H9 (cell line): ENCODE results near the gene ASMTL. TPM values are rescaled to one million over a fixed set of nuclear protein-coding genes. Genes with fewer than 3 reads are reported as not detected.
A peak's percentile ranks its signal among the peaks of the same experiment; 100 is the strongest.

Experiments used
- DNase-seq: peaks from one replicate; pipeline ENCODE4 v3.0.0-alpha.2; 2017
- H2AFZ ChIP-seq: one replicate; pipeline ENCODE4 v1.6.1; 2013; ENCODE audit warnings: mild to moderate bottlenecking, low read length, control low read depth, moderate library complexity
- H2AK5ac ChIP-seq: 2 replicates; pipeline ENCODE4 v1.6.1; 2013; ENCODE audit warnings: low read length, control low read depth, mixed read lengths; ENCODE audit not compliant: insufficient read length
- H2BK120ac ChIP-seq: one replicate; pipeline ENCODE4 v1.6.1; 2013; ENCODE audit warnings: low read depth, mild to moderate bottlenecking, low read length, control low read depth, inconsistent platforms; ENCODE audit not compliant: poor library complexity, severe bottlenecking
- H2BK12ac ChIP-seq: 2 replicates; pipeline ENCODE4 v1.6.1; 2013; ENCODE audit warnings: low read length, control low read depth, mixed read lengths, low read depth; ENCODE audit not compliant: insufficient read length
- H2BK15ac ChIP-seq: 2 replicates; pipeline ENCODE4 v1.6.1; 2013; ENCODE audit warnings: low read depth, low read length, control low read depth
- H2BK20ac ChIP-seq: one replicate; pipeline ENCODE4 v1.6.1; 2013; ENCODE audit warnings: low read depth, mild to moderate bottlenecking, low read length, control low read depth, inconsistent platforms; ENCODE audit not compliant: poor library complexity, severe bottlenecking
- H2BK5ac ChIP-seq: 2 replicates; pipeline ENCODE4 v1.6.1; 2013; ENCODE audit warnings: low read length, control low read depth, mixed read lengths; ENCODE audit not compliant: insufficient read length
- H3K14ac ChIP-seq: 2 replicates; pipeline ENCODE4 v1.6.1; 2013; ENCODE audit warnings: low read length, control low read depth; ENCODE audit not compliant: insufficient read depth
- H3K18ac ChIP-seq: 2 replicates; pipeline ENCODE4 v1.6.1; 2013; ENCODE audit warnings: low read depth, mild to moderate bottlenecking, mixed read lengths, low read length, control low read depth; ENCODE audit not compliant: insufficient read length
- H3K23ac ChIP-seq: 2 replicates; pipeline ENCODE4 v1.6.1; 2013; ENCODE audit warnings: low read length, control low read depth, mixed read lengths, low read depth; ENCODE audit not compliant: insufficient read length
- H3K23me2 ChIP-seq: 2 replicates; pipeline ENCODE4 v1.6.1; 2013; ENCODE audit warnings: low read depth, mild to moderate bottlenecking, mixed read lengths, low read length, control low read depth; ENCODE audit not compliant: insufficient read length, poor library complexity, severe bottlenecking
- H3K27ac ChIP-seq: 2 replicates; pipeline ENCODE4 v1.5.1; 2013; ENCODE audit warnings: low read length, control low read depth, mixed read lengths, low read depth; ENCODE audit not compliant: insufficient read length
- H3K27me3 ChIP-seq: 2 replicates; pipeline ENCODE4 v1.6.1; 2013; ENCODE audit warnings: low read length, control low read depth, inconsistent platforms; ENCODE audit not compliant: insufficient read depth
- H3K4ac ChIP-seq: 2 replicates; pipeline ENCODE4 v1.6.1; 2013; ENCODE audit warnings: low read depth, mild to moderate bottlenecking, control low read depth, inconsistent platforms, low read length, moderate library complexity
- H3K4me1 ChIP-seq: 2 replicates; pipeline ENCODE4 v1.6.1; 2013; ENCODE audit warnings: low read length, control low read depth, inconsistent platforms; ENCODE audit not compliant: insufficient read depth
- H3K4me2 ChIP-seq: 2 replicates; pipeline ENCODE4 v1.6.1; 2013; ENCODE audit warnings: low read length, control low read depth, mixed read lengths; ENCODE audit not compliant: insufficient read length, insufficient read depth
- H3K56ac ChIP-seq: 2 replicates; pipeline ENCODE4 v1.6.1; 2013; ENCODE audit warnings: low read depth, mild to moderate bottlenecking, mixed read lengths, low read length, control low read depth; ENCODE audit not compliant: insufficient read length
- H3K79me1 ChIP-seq: 2 replicates; pipeline ENCODE4 v1.6.1; 2013; ENCODE audit warnings: low read depth, mild to moderate bottlenecking, moderate library complexity, low read length, control low read depth, inconsistent platforms; ENCODE audit not compliant: insufficient read depth, poor library complexity, severe bottlenecking
- H3K79me2 ChIP-seq: 2 replicates; pipeline ENCODE4 v1.6.1; 2013; ENCODE audit warnings: low read length, control low read depth, inconsistent platforms; ENCODE audit not compliant: insufficient read depth
- H3K9ac ChIP-seq: 2 replicates; pipeline ENCODE4 v1.6.1; 2013; ENCODE audit warnings: low read length, control low read depth, mixed read lengths; ENCODE audit not compliant: insufficient read length; ENCODE audit errors: extremely low read depth
- H3K9me3 ChIP-seq: one replicate; pipeline ENCODE4 v1.6.1; 2013; ENCODE audit warnings: low read depth, low read length, inconsistent platforms; ENCODE audit not compliant: control insufficient read depth
- H3T11ph ChIP-seq: one replicate; pipeline ENCODE4 v1.6.1; 2013; ENCODE audit warnings: mild to moderate bottlenecking, low read length, control low read depth, inconsistent platforms
- H4K20me1 ChIP-seq: one replicate; pipeline ENCODE4 v1.6.1; 2013; ENCODE audit not compliant: control insufficient read depth, insufficient read length, insufficient read depth
- H4K5ac ChIP-seq: 2 replicates; pipeline ENCODE4 v1.6.1; 2013; ENCODE audit warnings: low read depth, mild to moderate bottlenecking, mixed read lengths, low read length, control low read depth; ENCODE audit not compliant: insufficient read length
- H4K8ac ChIP-seq: replicated peaks from 2 replicates; pipeline ENCODE4 v1.6.1; 2013; ENCODE audit warnings: low read length, control low read depth, mixed read lengths, low read depth; ENCODE audit not compliant: insufficient read length
- H4K91ac ChIP-seq: 2 replicates; pipeline ENCODE4 v1.6.1; 2013; ENCODE audit warnings: low read depth, mild to moderate bottlenecking, moderate library complexity, mixed read lengths, low read length, control low read depth; ENCODE audit not compliant: insufficient read length
- H3K27ac Mint-ChIP-seq, 3 experiments: 2 replicates in 2 of 3; 3 replicates in 1 of 3; pipeline ENCODE4 v1.8.0; 2020 to 2021; ENCODE audit warnings: mixed read lengths in 3 of 3, mild to moderate bottlenecking in 1 of 3, moderate library complexity in 1 of 3
- H3K27me3 Mint-ChIP-seq: 2 replicates; pipeline ENCODE4 v1.8.0; 2021; ENCODE audit warnings: low read depth, mild to moderate bottlenecking, moderate library complexity, mixed read lengths
- H3K36me3 Mint-ChIP-seq, 3 experiments: 2 replicates in 2 of 3; 3 replicates in 1 of 3; pipeline ENCODE4 v1.8.0; 2020 to 2021; ENCODE audit warnings: low read depth in 3 of 3, mixed read lengths in 3 of 3; ENCODE audit not compliant: insufficient read depth in 1 of 3
- H3K4me1 Mint-ChIP-seq, 2 experiments: 2 replicates each; pipeline ENCODE4 v1.8.0; 2020; ENCODE audit warnings: mixed read lengths in 2 of 2
- H3K4me3 Mint-ChIP-seq, 2 experiments: 2 replicates in 1 of 2; 3 replicates in 1 of 2; pipeline ENCODE4 v1.8.0; 2020 to 2021; ENCODE audit warnings: mild to moderate bottlenecking in 2 of 2, mixed read lengths in 2 of 2, moderate library complexity in 1 of 2
- H3K9me3 Mint-ChIP-seq, 2 experiments: 2 replicates in 1 of 2; 3 replicates in 1 of 2; pipeline ENCODE4 v1.8.0; 2020; ENCODE audit warnings: mild to moderate bottlenecking in 2 of 2, mixed read lengths in 2 of 2, moderate library complexity in 1 of 2
- WGBS: extraction: QIAGEN DNeasy Blood & Tissue Kit; methylation state at CpG from one replicate; pipeline ENCODE4 v1.1.7; 2013; ENCODE audit warnings: missing lambda C conversion rate, low lambda C conversion rate, mixed read lengths; ENCODE audit not compliant: insufficient read length; ENCODE audit errors: extremely low coverage; 5-methylcytosine and 5-hydroxymethylcytosine counted together
- total RNA-seq: library from RNA; stranded (reverse); gene quantifications from 2 replicates; pipeline ENCODE4 v1.2.1, GENCODE V29; 2021
- TF ChIP-seq, protein P1 (sequence below): fragments of 200-600 bp; sonication (generic); conservative IDR thresholded peaks from 3 replicates; pipeline ENCODE4 v1.8.0; 2021; ENCODE audit warnings: antibody characterized with exemption, mild to moderate bottlenecking

Gene ASMTL
- total RNA-seq, 1 experiment from 2014 or later, result 59.8 TPM

DNA sequence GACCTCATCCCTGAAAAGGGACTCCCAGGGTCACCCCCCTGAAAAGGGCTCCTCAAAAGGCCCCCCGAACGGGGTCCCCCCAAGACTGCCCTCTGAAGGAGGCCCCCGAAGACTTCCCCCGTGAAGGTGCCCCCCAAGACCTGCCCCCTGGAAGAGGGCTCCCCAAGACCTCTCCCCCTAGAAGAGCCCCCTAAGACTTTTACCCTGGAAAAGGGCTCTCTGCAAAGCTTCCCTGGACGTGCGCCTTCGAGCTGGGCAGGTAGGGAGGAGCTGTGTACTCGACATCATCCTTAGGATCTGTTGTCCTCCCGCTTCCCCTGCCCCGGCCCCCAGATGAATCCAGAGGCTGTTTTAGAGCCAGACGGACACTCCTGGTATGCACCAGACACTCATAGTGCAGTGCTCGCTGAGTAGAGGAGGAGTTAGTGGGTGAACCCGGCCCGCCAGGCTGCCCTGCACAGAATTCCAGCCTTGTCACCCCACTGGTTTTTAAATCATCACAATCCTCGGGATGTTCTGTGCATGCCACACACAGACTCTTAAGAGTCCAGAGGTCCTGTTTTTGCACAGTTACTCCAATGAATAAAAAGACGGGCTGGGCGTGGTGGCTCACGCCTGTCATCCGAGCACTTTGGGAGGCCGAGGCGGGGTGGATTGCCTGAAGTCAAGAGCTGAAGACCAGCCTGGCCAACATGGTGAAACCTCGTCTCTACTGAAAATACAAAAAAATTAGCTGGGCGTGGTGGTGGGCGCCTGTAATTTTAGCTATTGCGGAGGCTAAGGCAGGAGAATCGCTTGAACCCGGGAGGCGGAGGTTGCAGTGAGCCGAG, 55.1 kb downstream of the ASMTL start:
- no peaks in the 10 kb centered on the region for H3K9me3 ChIP-seq
- no peak overlapping the region for H3K18ac ChIP-seq
- peaks cover 8% of the 10 kb centered on the region for H3K79me1 ChIP-seq
- H3K9me3 Mint-ChIP-seq, result peaks cover 0 to 3% of the 10 kb centered on the region in 2 experiments; a peak in 1 of 5 replicates
- no peak overlapping the region for H3K56ac ChIP-seq
- H3T11ph ChIP-seq, result no peak overlapping the region
- peaks cover 19 to 59% (median 25%) of the 10 kb centered on the region in 3 experiments for H3K36me3 Mint-ChIP-seq
- H2BK20ac ChIP-seq, result no peak overlapping the region
- TF ChIP-seq, protein P1, sequence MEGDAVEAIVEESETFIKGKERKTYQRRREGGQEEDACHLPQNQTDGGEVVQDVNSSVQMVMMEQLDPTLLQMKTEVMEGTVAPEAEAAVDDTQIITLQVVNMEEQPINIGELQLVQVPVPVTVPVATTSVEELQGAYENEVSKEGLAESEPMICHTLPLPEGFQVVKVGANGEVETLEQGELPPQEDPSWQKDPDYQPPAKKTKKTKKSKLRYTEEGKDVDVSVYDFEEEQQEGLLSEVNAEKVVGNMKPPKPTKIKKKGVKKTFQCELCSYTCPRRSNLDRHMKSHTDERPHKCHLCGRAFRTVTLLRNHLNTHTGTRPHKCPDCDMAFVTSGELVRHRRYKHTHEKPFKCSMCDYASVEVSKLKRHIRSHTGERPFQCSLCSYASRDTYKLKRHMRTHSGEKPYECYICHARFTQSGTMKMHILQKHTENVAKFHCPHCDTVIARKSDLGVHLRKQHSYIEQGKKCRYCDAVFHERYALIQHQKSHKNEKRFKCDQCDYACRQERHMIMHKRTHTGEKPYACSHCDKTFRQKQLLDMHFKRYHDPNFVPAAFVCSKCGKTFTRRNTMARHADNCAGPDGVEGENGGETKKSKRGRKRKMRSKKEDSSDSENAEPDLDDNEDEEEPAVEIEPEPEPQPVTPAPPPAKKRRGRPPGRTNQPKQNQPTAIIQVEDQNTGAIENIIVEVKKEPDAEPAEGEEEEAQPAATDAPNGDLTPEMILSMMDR, result no peak
- H3K27ac ChIP-seq, result no peak overlapping the region
- H3K4me1 ChIP-seq, result no peaks in the 10 kb centered on the region; the same call in 1 of the 2 replicates
- no peak overlapping the region for H3K23ac ChIP-seq
- peaks cover 4% of the 10 kb centered on the region; the same call in 1 of the 2 replicates for H3K79me2 ChIP-seq
- peaks cover 26% of the 10 kb centered on the region in 2 experiments for H3K4me1 Mint-ChIP-seq
- H2BK15ac ChIP-seq, result no peak overlapping the region
- 0 out of 7 replicates have a peak overlapping the region, but pooled peaks of 1 of the 3 experiments have one; percentile 19 for H3K27ac Mint-ChIP-seq
- WGBS, result no CpG with 5 or more reads among the region's 29 CpGs
- no peak overlapping the region for H4K91ac ChIP-seq
- no peak overlapping the region for H2AFZ ChIP-seq
- H2BK12ac ChIP-seq, result no peak overlapping the region
- no peak overlapping the region for H3K9ac ChIP-seq
- H2BK5ac ChIP-seq, result no peak overlapping the region
- DNase-seq, result no peak
- H4K20me1 ChIP-seq, result peaks cover 2% of the 10 kb centered on the region
- no peak overlapping the region for H4K8ac ChIP-seq
- no peak overlapping the region for H4K5ac ChIP-seq
- no peak overlapping the region for H2BK120ac ChIP-seq
- no peak overlapping the region for H2AK5ac ChIP-seq
- no peaks in the 10 kb centered on the region for H3K27me3 ChIP-seq
- no peaks in the 10 kb centered on the region for H3K27me3 Mint-ChIP-seq
- no peak overlapping the region for H3K4me3 Mint-ChIP-seq
- H3K23me2 ChIP-seq, result peaks cover 3% of the 10 kb centered on the region
- H3K14ac ChIP-seq, result no peak overlapping the region
- no peak overlapping the region for H3K4me2 ChIP-seq
- H3K4ac ChIP-seq, result no peak overlapping the region
